Measurements from ENCODE around the gene MAT2A.

DNA sequence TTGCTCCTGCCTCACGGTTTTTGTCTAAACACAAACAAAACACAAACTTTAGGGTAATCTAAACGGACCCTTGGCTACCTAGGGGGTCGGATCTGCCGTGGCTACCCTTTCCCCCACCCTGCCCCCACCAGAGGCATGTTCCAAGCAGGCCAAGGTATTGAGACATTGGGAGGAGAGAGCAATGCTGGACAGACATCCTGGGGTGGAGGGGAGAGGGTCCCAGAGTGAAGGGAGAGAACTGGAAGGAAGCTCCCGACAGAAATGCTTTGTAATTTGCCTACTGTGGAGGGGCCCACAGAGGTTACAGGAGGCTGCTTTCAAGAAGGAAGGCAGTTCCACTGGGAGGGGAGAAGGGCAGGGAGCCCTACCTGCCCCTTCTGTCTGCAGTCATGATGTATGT, 13.9 kb upstream of the MAT2A start:
- no peak for TF ChIP-seq POLR2AphosphoS5 (IDR thresholded peaks at IDR 0.05)
- TF ChIP-seq POLR2A (IDR thresholded peaks at IDR 0.05), result no peak
